Thyroid gland (tissue), 4 donors: ENCODE results near the gene GSTA4. TPM values are rescaled to one million over a fixed set of nuclear protein-coding genes. Genes with fewer than 3 reads are reported as not detected.

Source experiments
- DNase-seq, 2 donors: peaks; one replicate each; pipeline ENCODE4 v3.0.0-alpha.2; 2019
- H3K27ac ChIP-seq, 3 donors: fragments of 200-600 bp; sonication (generic); 1 replicate in 2 of 3; 2 replicates in 1 of 3; pipeline ENCODE4 v1.5.1; 2016 to 2019; ENCODE audit warnings: mild to moderate bottlenecking in 1 of 3, moderate library complexity in 1 of 3
- H3K27me3 ChIP-seq: fragments of 200-600 bp; sonication (generic); one replicate; pipeline ENCODE4 v1.5.1; 2019
- H3K36me3 ChIP-seq, 2 donors: fragments of 200-600 bp; sonication (generic); one replicate each; pipeline ENCODE4 v1.5.1; 2016 to 2019
- H3K4me1 ChIP-seq, 2 donors: fragments of 200-600 bp; sonication (generic); one replicate each; pipeline ENCODE4 v1.5.1; 2017 to 2019
- H3K4me3 ChIP-seq, 3 donors: fragments of 200-600 bp; sonication (generic); replicated peaks in 1 of 3; 1 replicate in 2 of 3; 2 replicates in 1 of 3; pipeline ENCODE4 v1.5.1; 2016; ENCODE audit warnings: mild to moderate bottlenecking in 1 of 3
- H3K9me3 ChIP-seq: fragments of 200-600 bp; sonication (generic); one replicate; pipeline ENCODE4 v1.5.1; 2017
- POLR2A ChIP-seq, 2 donors: fragments of 450-650 bp; IDR thresholded peaks; one replicate each; pipeline ENCODE4 v1.6.1; 2017; ENCODE audit warnings: antibody characterized with exemption in 2 of 2, mild to moderate bottlenecking in 2 of 2, moderate library complexity in 1 of 2
- WGBS, 2 donors: methylation state at CpG; one replicate each; pipeline ENCODE4 v1.1.5; 2017; 5-methylcytosine and 5-hydroxymethylcytosine counted together
- intact Hi-C: fragments of 100-400 bp; cut with DNase I; formaldehyde crosslinking; loops from one replicate; pipeline ENCODE4 v1.15.1; 2023
- total RNA-seq, 4 donors: library from RNA; depleted of rRNA; stranded (reverse); fragments of >200 nt; gene quantifications; one replicate each; pipeline ENCODE4 v1.2.3, GENCODE V29; 2016
- TF ChIP-seq, protein P1 (sequence below), 6 experiments: fragments of 200-600 bp in 3 of 6; fragments of 450-650 bp in 3 of 6; sonication (generic) in 3 of 6; IDR thresholded peaks; one replicate each; pipeline ENCODE4 v1.5.1; 2016 to 2019; ENCODE audit warnings: antibody characterized with exemption in 6 of 6, mild to moderate bottlenecking in 2 of 6, inconsistent platforms in 1 of 6, moderate library complexity in 1 of 6

GSTA4 gene
- total RNA-seq, 4 donors from 2014 or later = 20.9 to 24.7 (median 24.6) TPM

DNA sequence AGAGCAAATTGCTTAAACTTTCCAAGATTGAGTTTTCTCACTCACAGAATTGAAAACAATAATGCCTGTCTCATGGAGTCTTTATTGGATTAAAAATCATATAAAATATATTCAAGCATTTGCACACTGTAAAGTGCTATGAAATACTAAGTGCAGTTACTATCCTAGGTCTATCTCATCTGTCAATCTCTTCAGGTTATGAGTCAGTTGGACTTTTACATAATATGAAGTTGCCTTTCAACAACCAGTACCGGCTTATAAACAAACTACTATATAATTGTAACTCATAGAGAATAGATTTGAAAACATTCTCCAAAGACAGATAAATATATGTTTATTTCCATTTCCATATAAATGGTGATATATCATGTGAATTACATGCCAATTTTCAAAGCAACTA is 20.4 kb upstream of the GSTA4 start:
- 95 to 100% methylated on average over 1 of the region's 1 CpG for WGBS, 2 donors
- Histone ChIP-seq H3K27me3 (no peaks in the 10 kb centered on the region), H3K36me3 (peaks cover 44% of the 10 kb centered on the region in 2 donors), H3K4me3 (no peak overlapping the region), H3K4me1 (no peaks in the 10 kb centered on the region), H3K27ac (no peak overlapping the region), H3K9me3 (no peaks in the 10 kb centered on the region)
- intact Hi-C loops = no loop called here
- DNase-seq = no peak
- TF ChIP-seq POLR2A (IDR thresholded peaks at IDR 0.05) = no peak
- TF ChIP-seq, protein P1, sequence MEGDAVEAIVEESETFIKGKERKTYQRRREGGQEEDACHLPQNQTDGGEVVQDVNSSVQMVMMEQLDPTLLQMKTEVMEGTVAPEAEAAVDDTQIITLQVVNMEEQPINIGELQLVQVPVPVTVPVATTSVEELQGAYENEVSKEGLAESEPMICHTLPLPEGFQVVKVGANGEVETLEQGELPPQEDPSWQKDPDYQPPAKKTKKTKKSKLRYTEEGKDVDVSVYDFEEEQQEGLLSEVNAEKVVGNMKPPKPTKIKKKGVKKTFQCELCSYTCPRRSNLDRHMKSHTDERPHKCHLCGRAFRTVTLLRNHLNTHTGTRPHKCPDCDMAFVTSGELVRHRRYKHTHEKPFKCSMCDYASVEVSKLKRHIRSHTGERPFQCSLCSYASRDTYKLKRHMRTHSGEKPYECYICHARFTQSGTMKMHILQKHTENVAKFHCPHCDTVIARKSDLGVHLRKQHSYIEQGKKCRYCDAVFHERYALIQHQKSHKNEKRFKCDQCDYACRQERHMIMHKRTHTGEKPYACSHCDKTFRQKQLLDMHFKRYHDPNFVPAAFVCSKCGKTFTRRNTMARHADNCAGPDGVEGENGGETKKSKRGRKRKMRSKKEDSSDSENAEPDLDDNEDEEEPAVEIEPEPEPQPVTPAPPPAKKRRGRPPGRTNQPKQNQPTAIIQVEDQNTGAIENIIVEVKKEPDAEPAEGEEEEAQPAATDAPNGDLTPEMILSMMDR (IDR thresholded peaks at IDR 0.05) = no peak

DNA sequence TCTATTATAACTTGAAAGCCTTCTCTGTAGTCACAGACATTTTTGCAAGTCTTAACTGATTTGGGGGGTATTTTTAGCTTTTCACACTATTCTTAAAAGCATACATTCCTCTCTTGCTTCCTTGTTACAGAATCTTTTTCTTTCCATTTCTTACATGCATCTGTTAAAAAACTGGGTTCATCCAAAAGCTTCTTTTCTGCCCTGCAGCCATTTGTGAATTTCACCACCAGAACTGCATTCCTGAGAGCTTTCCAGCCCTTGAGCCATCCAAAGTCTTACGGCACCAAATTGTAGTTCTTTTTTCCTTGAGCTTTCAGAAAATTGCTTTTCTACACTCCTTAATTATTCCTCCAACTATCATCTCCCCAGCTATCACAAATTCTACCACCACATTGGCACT is 19.7 kb upstream of the GSTA4 start:
- no peaks in the 10 kb centered on the region for H3K27me3 ChIP-seq
- H3K4me1 ChIP-seq = no peaks in the 10 kb centered on the region
- TF ChIP-seq, protein P1 (IDR thresholded peaks at IDR 0.05) = no peak
- no peak for TF ChIP-seq POLR2A (IDR thresholded peaks at IDR 0.05)
- no peak for DNase-seq
- intact Hi-C loops = no loop called here
- no peak overlapping the region for H3K27ac ChIP-seq
- WGBS, 2 donors = 86 to 92% methylated on average over 1 of the region's 1 CpG
- H3K4me3 ChIP-seq = no peak overlapping the region
- H3K36me3 ChIP-seq = peaks cover 47 to 51% of the 10 kb centered on the region in 2 donors
- H3K9me3 ChIP-seq = no peaks in the 10 kb centered on the region

DNA sequence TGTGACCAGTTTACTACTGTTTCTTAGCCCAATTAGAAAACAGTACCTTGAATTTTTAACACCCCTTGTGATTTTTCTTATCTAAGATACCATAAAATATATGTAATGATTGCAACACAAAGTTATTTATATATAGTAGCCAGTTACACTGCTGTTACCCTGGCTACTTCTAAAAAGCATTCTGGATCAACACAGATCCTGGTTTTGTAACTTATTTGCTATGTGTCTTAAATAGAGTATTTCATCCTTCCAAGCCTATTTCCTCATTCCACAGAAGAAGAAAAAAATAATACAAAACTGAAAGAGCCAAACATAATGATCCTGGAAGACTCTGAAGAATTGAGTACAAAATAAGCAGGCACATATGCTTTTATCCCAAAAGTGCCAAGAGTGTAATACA is 19.0 kb upstream of the GSTA4 start:
- TF ChIP-seq, protein P1 (IDR thresholded peaks at IDR 0.05) = no peak
- no peak for TF ChIP-seq POLR2A (IDR thresholded peaks at IDR 0.05)
- H3K9me3 ChIP-seq = no peaks in the 10 kb centered on the region
- no peaks in the 10 kb centered on the region for H3K4me1 ChIP-seq
- DNase-seq = no peak
- intact Hi-C loops = no loop called here
- peaks cover 51 to 54% of the 10 kb centered on the region in 2 donors for H3K36me3 ChIP-seq
- no peak overlapping the region for H3K4me3 ChIP-seq
- H3K27me3 ChIP-seq = no peaks in the 10 kb centered on the region
- no peak overlapping the region for H3K27ac ChIP-seq

DNA sequence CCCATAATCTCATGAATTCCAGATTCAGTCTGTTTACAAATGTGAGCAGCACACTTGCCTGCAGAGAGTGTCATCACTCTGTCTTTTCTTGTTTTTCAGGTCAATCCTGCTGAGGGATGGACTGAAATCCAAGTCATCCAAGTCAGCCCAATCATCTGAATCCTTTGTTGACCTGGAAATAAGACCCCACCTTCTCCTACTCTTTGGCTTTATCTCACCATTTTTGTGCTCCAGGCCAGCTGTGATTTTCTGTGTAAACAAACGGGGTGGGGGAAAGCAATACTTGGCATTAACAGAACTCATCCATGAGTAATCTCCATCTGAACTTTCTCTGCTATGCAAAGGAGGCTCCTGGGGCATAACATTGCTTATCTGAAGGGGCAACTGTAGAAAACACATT is 16.9 kb upstream of the GSTA4 start:
- peaks cover 37 to 49% of the 10 kb centered on the region in 2 donors for H3K36me3 ChIP-seq
- no peaks in the 10 kb centered on the region for H3K9me3 ChIP-seq
- no peak for TF ChIP-seq POLR2A (IDR thresholded peaks at IDR 0.05)
- TF ChIP-seq, protein P1 (IDR thresholded peaks at IDR 0.05) = no peak
- H3K27me3 ChIP-seq = no peaks in the 10 kb centered on the region
- no peak overlapping the region for H3K27ac ChIP-seq
- no peak for DNase-seq
- H3K4me3 ChIP-seq = no peak overlapping the region
- WGBS, 2 donors = 71 to 90% methylated on average over 1 of the region's 1 CpG
- intact Hi-C loops = no loop called here
- no peaks in the 10 kb centered on the region for H3K4me1 ChIP-seq

DNA sequence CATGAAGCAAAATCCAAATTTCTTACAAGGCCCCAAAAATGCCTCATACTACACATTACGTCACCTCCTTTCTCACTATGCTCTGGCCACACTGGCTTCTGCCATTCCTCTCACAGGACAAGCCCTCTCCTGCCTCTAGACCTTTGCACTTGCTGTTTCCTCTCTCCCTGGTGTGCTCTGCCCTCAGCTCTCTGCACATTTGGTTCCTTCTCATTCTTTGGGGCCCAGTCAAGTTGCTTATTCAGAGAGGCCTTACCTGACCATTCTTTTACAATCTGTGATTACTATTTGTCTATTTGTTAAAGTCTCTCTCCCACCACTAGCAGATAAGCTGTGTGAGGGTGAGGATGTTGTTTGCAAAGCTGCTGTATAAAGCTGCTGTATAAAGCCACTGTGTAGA is 15.4 kb upstream of the GSTA4 start:
- Histone ChIP-seq H3K4me3 (no peak overlapping the region), H3K4me1 (no peaks in the 10 kb centered on the region), H3K9me3 (no peaks in the 10 kb centered on the region), H3K27me3 (no peaks in the 10 kb centered on the region), H3K36me3 (peaks cover 37 to 50% of the 10 kb centered on the region in 2 donors), H3K27ac (no peak overlapping the region)
- TF ChIP-seq, protein P1 (IDR thresholded peaks at IDR 0.05) = no peak
- no peak for TF ChIP-seq POLR2A (IDR thresholded peaks at IDR 0.05)
- WGBS, 2 donors = 94 to 95% methylated on average over 1 of the region's 1 CpG
- DNase-seq = no peak
- intact Hi-C loops = no loop called here
